NCI-H2171 treated with DMSO at 0.1 percent for 48 hours (cell line): ENCODE data around the gene RIMKLB.
"Not testable (repeated sequence)": the region's sequence is repeated elsewhere in the genome, so short reads cannot be mapped to it uniquely, and the experiment has no call there.

Experiments used
- DNase-seq: peaks from one replicate; lab custom pipeline; 2025; lab: John Stamatoyannopoulos, UW

The RIMKLB gene

DNA sequence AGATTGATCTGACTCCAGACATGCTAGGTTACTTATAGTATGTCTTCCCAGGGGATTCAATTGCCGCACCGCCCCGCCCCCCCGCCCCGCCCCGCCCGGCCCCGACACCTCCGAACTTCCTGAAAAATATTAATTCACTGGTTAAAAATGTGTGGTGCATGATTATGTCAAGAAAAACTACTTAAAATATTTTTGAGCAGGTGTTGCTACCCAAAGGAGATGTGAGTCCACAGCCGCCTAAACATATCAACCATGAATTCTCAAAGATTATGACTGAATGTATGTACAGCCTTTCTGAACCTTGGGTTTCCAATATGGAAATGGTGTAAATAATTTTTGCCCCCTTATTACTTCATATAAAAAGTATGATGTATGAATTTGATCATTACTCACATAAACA is 2.7 kb upstream of the RIMKLB start:
- no peak for DNase-seq

DNA sequence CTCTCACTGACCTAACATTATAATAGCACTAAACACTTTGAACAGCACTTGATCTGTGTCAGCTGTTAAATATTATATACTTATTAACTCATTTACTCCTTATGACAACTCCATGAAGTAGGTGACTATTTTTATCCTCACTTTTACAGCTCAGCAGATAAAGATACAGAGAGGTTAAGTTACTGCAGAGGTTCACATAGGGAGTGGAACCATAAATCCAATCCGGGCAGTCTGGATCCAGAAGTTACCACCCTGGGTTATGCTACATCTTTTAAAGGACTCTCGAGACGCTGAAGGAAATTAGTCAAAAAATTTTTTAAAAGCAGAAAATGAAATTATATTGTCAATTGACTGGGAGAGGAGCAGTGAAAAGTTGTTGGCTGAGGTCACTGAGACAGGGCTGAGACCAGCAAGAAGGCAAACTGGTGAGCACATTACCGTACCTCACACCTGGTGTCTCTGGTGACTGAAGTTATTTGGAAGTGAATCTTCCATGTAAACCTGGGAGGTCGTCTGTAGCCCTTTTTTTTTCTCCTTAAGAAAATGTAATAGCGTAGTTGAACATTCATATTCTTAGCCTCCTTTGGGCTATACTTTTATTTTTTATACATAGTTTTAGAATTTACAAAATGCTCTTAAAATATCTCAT is 1.2 kb upstream of the RIMKLB start:
- DNase-seq: no peak

DNA sequence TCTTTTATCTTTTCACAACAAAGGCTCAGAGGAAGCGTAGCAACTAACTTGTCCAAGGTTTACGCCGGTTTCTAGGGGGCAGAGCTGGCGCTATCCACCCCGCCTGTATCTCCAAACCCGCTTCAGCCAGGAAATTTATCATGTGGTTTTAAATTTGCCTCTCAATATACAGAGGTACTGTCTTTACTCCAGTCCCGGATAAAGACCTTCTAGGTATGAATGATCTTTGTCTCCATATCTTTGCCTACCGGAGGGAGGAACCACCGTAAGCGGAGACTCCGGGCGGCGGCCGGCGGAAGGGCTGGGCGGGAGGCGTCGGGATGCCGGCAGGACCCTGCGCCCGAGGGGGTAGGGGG is 693 bp upstream of the RIMKLB start:
- DNase-seq: peak; percentile 8

DNA sequence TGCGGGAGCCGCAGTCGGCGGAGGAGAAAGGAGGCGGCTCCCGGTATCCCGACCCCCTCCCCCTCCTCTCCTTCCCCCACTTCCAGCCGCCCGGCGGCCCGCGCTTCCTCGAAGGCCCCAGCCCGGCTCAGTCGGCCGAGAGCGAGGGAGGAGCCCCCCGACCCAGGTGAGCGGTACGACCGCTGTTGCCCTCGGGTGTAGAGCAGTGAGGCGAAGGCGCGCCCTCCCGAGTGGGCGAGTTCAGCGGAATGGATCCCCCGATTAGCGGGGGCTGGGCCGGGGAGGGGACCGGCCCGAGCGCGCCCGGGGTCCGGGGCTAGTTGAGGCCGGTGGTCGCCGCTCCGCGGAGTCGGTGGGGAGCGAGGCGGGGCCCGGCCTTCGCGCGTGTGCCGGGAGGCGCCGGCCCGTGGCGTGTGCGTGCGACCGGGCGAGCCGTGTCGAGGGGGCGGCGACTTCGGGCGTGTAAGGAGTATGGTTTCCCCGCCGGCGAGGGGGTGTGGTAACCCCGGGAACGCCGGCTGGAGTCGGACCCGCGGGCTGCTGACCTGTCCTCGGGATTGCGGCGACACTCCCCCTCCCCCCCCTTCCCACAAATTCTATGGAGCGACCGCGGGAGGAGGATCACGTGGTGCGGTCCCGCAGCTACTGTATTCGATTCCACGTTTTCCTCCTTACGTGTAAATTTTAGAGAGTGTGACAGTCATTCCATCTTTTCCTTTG is 501 bp downstream of the RIMKLB start:
- no peak for DNase-seq

DNA sequence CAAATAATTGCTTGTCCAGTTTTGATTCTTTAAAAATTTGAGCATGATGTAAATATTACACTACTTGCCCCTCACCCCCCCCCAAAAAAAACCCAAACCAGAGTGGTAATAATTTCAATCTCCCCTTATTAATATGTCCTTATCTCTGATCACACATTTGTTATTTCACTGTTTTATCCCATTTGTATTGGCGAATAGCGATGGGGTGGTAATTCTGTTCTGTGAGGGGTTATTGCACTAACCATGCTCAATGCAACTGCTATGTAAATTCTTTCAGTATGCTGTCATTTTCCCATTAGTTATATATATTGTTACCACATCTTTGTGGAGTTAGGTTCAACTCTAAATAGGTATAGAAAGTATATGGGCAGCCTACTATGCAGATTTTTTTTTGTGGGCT is 1.1 kb downstream of the RIMKLB start:
- DNase-seq: no peak

DNA sequence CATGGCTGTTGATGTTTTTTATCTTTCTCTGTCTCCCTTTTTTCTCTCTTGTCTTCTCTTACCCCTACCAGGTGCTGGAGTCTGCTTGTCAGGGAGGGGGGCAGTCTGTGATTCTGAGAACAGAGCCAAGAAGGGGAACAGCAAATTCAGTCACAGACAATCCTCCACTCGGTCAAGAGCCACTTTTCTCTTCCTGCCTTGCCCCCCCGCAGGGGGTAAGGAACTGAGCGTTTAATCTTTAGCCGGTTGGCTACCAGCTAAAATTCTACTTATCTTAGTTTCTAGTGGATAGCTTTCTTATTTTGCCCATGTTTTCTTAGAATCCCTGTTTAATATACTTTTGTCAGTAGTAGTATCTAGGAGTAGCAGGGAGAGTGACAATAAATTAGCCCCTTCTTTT is 1.9 kb downstream of the RIMKLB start:
- no peak for DNase-seq

GRCh38 chr12:8701046-8701660 is 3.4 kb downstream of the RIMKLB start:
- no peak for DNase-seq

- DNase-seq: no peak
Measured at GRCh38 chr12:8702159-8702558, 4.4 kb downstream of the RIMKLB start.

GRCh38 chr12:8709124-8709830 is 11.5 kb downstream of the RIMKLB start:
- DNase-seq: no peak

- DNase-seq: no peak
Measured at GRCh38 chr12:8712572-8712971, 14.8 kb downstream of the RIMKLB start.

DNA sequence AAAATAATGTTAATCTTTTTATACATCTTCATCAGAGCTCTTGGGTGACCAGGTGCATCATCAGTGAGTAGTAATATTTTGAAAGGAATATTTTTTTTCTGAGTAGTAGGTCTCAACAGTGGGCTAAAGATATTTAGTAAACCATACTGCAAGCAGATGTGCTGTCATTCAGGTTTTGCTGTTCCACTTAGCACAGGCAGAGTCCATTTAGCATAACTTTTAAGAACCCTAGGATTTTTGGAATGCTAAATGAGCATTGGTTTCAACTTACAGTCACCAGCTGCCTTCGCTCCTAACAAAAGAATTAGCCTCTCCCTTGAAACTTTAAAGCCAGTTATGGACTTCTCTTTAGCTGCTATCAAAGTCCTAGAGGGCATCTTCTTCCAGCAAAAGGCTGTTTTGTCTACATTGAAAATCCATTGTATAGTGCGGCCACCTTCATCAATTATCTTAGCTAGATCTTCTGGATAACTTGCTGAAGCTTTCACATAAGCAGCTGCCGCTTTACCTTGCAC is 24.6 kb downstream of the RIMKLB start:
- peak; percentile 9 for DNase-seq

GRCh38 chr12:8734873-8735381 is 37.1 kb downstream of the RIMKLB start:
- DNase-seq: no peak

DNA sequence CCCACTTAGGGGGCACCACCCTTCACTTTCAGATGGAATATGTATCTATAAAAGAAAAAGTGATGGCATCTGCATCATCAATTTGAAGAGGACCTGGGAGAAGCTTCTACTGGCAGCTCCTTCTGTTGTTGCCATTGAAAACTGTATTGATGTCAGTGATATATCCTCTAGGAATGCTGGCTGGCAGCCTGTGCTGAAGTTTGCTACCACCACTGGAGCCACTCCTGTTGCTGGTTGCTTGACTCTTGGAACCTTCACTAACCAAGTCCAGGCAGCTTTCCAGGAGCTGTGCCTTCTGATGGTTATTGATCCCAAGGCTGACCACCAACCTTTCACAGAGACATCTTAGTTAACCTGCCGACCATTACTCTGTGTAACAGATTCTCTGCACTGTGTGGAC is 44.7 kb downstream of the RIMKLB start:
- no peak for DNase-seq

DNA sequence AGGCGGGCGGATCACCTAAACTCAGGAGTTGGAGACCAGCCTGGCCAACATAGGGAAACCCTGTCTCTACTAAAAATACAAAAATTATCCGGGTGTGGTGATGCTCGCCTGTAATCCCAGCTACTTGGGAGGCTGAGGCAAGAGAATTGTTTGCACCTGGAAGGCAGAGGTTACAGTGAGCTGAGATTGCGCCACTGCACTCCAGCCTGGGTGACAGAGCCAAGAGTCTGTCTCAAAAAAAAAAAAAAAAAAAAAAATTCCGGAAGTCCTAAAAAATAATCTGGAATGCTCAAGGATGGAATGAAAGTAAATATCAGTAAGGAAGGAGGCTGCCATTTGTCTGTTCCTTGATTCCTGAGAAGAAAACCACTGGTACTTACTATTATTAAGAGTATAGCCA is 45.3 kb downstream of the RIMKLB start:
- DNase-seq: not testable (repeated sequence)

DNA sequence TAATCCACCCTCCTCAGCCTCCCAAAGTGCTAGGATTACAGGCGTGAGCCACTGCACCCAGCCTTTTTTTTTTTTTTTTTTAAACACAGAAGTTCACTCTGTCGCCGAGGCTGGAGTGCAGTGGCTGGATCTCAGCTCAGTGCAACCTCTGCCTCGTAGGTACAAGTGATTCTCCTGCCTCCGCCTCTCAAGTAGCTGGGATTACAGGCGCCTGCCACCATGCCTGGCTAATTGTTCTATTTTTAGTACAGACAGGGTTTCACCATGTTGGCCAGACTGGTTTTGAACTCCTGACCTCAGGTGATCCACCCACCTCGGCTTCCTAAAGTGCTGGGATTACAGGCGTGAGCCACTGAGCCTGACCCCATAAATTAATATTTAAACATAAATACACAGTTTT is 47.8 kb downstream of the RIMKLB start:
- not testable (repeated sequence) for DNase-seq

GRCh38 chr12:8746046-8746445 is 48.3 kb downstream of the RIMKLB start:
- no peak for DNase-seq

DNA sequence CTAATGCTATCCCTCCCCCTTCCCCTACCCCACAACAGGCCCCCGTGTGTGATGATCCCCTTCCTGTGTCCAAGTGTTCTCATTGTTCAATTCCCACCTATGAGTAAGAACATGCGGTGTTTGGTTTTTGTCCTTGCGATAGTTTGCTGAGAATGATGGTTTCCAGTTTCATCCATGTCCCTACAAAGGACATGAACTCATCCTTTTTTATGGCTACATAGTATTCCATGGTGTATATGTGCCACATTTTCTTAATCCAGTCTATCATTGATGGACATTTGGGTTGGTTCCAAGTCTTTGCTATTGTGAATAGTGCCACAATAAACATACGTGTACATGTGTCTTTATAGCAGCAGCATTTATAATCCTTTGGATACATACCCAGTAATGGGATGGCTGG is 62.3 kb downstream of the RIMKLB start:
- DNase-seq: not testable (repeated sequence)

DNA sequence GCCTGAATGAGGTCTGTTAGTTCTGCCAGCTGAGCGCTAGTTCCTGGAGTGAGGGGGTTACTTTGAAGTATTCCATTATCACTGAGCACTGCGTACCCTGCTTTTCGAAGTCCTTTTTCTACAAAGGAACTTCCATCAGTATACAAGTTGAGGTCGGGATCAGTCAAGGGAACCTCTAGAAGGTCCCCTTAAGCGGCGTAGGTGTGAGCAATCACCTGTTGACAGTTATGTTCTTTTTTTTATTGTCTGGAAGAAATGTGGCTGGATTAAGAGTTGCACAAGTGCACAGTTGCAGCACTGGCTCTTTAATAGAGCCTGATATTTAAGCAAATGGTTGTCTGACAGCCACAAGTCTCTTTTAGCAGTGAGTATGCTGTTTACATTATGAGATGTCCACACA is 64.9 kb downstream of the RIMKLB start:
- not testable (repeated sequence) for DNase-seq

DNA sequence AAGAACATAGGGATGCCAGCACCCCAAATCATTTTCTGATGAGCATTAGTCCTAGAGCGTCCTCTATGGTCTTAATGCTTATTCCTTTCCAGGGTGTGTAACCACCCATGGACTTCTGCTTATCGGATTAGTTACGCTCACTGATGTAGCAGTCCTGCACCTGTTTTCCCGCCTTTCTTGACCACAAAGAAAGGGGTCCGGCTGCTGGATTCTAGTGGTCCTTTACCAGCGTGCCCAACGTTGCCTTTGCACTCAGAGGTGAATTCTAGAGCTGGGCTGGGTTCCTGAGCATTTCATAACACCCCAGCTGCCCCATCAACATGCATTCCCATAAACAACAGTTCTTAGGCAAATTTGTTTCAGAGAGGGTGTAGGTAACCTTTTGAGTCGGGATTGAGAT is 68.3 kb downstream of the RIMKLB start:
- not testable (repeated sequence) for DNase-seq

DNA sequence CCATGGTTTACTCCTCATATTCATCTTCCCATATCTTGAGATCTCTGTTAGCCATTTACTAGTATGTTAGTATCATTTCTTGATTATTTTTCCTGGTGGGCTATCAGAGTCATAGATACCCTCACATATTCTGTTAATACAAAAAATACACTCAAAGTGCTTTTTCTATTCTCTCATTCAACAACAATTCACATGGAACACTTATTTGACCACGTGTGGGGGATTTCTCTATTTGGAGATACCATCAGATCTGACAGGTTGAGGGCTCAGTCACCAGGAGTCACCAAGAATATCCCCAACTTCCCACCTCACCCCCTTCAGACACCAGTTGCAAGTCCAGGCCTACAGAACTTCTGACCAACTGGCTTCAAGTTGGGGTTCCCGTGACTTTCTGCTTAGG is 72.7 kb downstream of the RIMKLB start:
- no peak for DNase-seq

- no peak for DNase-seq
Measured at GRCh38 chr12:8771072-8771471, 73.3 kb downstream of the RIMKLB start.

- no peak for DNase-seq
Measured at GRCh38 chr12:8773461-8773860, 75.7 kb downstream of the RIMKLB start.
